Erythroblast (primary cell): ENCODE results near the gene NEDD4L.

Source experiments
- DNase-seq, 2 experiments: peaks; one replicate each; lab custom pipeline; 2025; lab: John Stamatoyannopoulos, UW
- GATA1 ChIP-seq: IDR thresholded peaks from 2 replicates; pipeline ENCODE4 v1.6.1; 2011; ENCODE audit warnings: low read depth, mild to moderate bottlenecking, control low read depth, low read length, moderate library complexity
- POLR2A ChIP-seq: IDR thresholded peaks from 2 replicates; pipeline ENCODE4 v1.6.1; 2011; ENCODE audit warnings: mild to moderate bottlenecking, low read length

NEDD4L gene

GRCh38 chr18:58232668-58233067 is 188.6 kb downstream of the NEDD4L start:
- no peak for DNase-seq
- TF ChIP-seq POLR2A (no peak), GATA1 (no peak)

- no peak for DNase-seq
- TF ChIP-seq GATA1 (no peak), POLR2A (no peak)
Measured at GRCh38 chr18:58234359-58234741, 190.3 kb downstream of the NEDD4L start.

GRCh38 chr18:58235001-58235436 is 191.0 kb downstream of the NEDD4L start:
- DNase-seq, result no peak
- TF ChIP-seq GATA1 (no peak), POLR2A (no peak)

DNA sequence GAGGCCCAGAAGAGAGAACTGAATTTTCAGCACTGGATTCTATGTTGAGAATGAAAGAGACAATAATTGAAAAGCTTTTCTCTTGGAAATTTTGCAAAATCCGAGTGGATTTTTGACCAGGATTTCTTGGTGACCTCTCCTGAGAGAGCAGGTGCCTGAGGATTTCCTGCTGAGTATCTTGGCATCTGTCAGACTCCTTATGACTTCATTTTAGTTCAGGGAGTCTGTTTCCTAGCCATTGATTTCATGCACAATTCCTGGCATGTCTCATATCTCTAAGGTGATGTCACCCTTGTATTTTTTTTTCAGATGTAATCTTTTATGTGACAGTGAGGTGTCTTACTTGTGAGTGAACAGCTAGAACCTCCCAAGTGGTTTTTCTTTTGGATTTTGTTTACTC is 195.9 kb downstream of the NEDD4L start:
- TF ChIP-seq POLR2A (no peak), GATA1 (no peak)
- DNase-seq, result no peak

- no peak for DNase-seq
- TF ChIP-seq GATA1 (no peak), POLR2A (no peak)
Measured at GRCh38 chr18:58241026-58241679, 197.1 kb downstream of the NEDD4L start.

- DNase-seq, result no peak
- TF ChIP-seq POLR2A (no peak), GATA1 (no peak)
Measured at GRCh38 chr18:58241877-58242276, 197.9 kb downstream of the NEDD4L start.

- DNase-seq, result no peak
- no peak for TF ChIP-seq POLR2A
- no peak for TF ChIP-seq GATA1
Measured at GRCh38 chr18:58242435-58242834, 198.4 kb downstream of the NEDD4L start.

DNA sequence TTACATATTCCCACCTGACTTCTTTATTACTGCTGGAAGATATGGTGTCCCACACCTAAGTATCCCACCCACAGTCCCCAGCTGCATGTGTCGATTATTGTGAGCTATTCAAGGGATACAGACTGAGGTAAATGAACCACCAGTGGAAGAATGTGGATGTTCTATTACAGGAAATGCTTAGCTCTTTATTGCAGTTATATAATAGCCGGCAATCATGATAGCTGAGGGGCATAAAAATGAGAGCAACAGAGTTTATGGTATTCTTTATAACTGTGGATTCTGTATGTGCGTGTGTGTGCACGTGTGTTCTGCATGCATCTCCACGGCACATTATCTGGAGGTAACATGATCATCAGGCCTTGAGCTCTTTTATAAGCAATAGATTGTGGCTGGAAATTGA is 198.9 kb downstream of the NEDD4L start:
- TF ChIP-seq GATA1 (no peak), POLR2A (no peak)

GRCh38 chr18:58243401-58243800 is 199.4 kb downstream of the NEDD4L start:
- TF ChIP-seq GATA1 (no peak), POLR2A (no peak)
- DNase-seq, result no peak

More for the DNA sequence above, 198.9 kb downstream of the NEDD4L start:
- DNase-seq, result no peak

GRCh38 chr18:58247363-58247834 is 203.4 kb downstream of the NEDD4L start:
- TF ChIP-seq POLR2A (no peak), GATA1 (no peak)
- DNase-seq, result no peak

DNA sequence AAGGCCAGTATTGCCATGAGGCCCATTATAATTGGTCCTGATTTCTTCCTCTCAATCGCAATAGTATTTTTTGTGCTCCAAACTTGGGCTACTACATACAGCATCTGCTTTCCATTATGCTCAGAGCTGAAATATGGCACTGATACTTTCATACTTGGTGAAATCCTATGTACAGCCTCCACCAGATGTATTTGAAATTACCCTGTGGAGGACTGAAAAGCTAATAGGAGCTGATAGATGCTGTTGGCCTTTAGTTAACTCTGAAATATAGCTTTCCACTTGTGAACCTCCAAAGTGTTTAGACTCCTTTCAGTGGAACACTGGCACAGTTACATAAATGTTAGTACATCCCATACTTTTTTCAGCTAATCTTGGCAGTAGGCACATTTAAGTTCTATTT is 205.7 kb downstream of the NEDD4L start:
- TF ChIP-seq POLR2A (no peak), GATA1 (no peak)
- DNase-seq, result no peak

DNA sequence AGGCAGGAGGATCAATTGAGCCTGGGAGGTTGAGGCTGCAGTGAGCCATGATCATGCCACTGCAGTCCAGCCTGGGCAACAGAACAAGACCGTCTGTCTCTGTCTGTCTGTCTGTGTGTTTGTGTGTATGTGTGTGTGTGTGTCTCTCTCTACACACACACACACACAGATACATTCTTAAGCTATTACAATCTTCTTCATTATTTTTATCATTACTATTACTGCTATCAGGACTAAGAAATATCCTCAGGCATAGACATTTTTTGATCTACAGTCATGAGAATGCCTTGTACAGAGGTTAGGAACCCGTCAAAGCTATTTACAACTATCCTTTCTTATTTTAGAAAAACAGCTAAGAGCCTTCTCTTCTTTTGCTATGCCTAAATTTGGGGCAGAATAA is 207.4 kb downstream of the NEDD4L start:
- TF ChIP-seq GATA1 (no peak), POLR2A (no peak)
- DNase-seq, result no peak

GRCh38 chr18:58252166-58252565 is 208.1 kb downstream of the NEDD4L start:
- no peak for DNase-seq
- TF ChIP-seq POLR2A (no peak), GATA1 (no peak)

- no peak for TF ChIP-seq GATA1
- TF ChIP-seq POLR2A, result no peak
- DNase-seq, result no peak
Measured at GRCh38 chr18:58253318-58253717, 209.3 kb downstream of the NEDD4L start.

DNA sequence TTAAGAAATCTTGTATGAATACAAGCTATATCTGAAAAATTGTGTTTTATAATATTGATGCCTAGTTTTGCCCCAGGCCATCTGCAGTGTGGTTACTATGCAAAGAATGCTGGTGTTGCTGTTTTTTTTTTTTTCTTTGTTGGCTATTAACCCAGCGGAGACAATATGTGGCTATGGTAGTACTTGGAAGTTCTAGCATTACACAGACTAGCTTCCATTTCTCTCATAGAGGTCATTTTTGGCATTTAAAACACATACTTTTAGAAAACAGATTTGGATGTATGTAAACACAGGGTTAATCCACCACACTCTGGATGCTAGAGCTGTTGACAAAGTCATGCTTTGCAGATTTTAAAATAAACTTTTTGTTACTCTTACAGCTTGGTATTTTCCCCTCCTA is 209.8 kb downstream of the NEDD4L start:
- TF ChIP-seq GATA1 (no peak), POLR2A (no peak)
- no peak for DNase-seq
